ENCODE measurements around the gene SEC24A. TPM values are rescaled to one million over a fixed set of nuclear protein-coding genes. Genes with fewer than 3 reads are reported as not detected.
A peak's percentile ranks its signal among the peaks of the same experiment; 100 is the strongest.
"Not testable (repeated sequence)": the region's sequence is repeated elsewhere in the genome, so short reads cannot be mapped to it uniquely, and the experiment has no call there.

Gene SEC24A
- total and polyA plus RNA-seq, 2 experiments from 2014 or later: 19.7 to 41.7 TPM

DNA sequence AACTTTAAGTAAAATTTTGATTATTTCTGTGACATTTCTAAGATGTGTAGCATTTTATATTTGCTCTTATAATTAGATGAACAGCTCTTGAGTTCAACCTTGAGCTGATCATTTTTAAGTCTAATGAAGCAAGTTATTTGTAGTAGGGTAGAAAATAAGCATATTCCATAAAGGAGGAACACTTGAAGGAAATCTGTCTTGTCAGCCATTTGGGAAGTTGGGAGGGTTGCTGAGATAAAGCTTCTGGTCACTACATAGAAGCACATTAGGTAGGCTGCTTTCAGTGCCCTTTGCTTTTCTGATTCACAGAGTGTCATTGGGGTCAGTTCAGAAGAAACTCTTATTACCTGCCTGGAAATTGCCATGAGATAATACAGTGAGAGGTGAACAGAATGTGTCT is 44.1 kb downstream of the SEC24A start:
- in situ Hi-C loops (cut with MboI): no loop called here
- H3K9me3 ChIP-seq (ENCODE audit: low read depth): no peaks in the 10 kb centered on the region
- peaks cover 53% of the 10 kb centered on the region for H3K79me2 ChIP-seq (ENCODE audit: insufficient read depth)
- peaks cover 75% of the 10 kb centered on the region for H3K36me3 ChIP-seq (ENCODE audit: low read depth)
- H3F3A ChIP-seq (ENCODE audit: insufficient read depth): peaks cover 12% of the 10 kb centered on the region; the same call in 1 of the 2 replicates
- no peaks in the 10 kb centered on the region for H3K27me3 ChIP-seq (replicated peaks; ENCODE audit: insufficient read depth)
- no peak overlapping the region for H2AFZ ChIP-seq
- H3K4me2 ChIP-seq (ENCODE audit: unreplicated experiment): no peak overlapping the region
- H3K4me3 ChIP-seq: no peak overlapping the region
- H3K9me2 ChIP-seq (ENCODE audit: insufficient read depth): no peaks in the 10 kb centered on the region
- H4K20me1 ChIP-seq (ENCODE audit: insufficient read depth): no peaks in the 10 kb centered on the region
- no peaks in the 10 kb centered on the region for H3K4me1 ChIP-seq (ENCODE audit: insufficient read depth)
- H3K27ac ChIP-seq: no peak overlapping the region
- TF ChIP-seq EZH2 (IDR thresholded peaks at IDR 0.05; ENCODE audit: insufficient read depth, poor library complexity, severe bottlenecking): no peak
- no peak for TF ChIP-seq EZH2phosphoT487 (IDR thresholded peaks at IDR 0.05; ENCODE audit: insufficient read depth, low read depth)
- no peak overlapping the region for H3K9ac ChIP-seq
- no peak for DNase-seq

- 96 to 100% methylated on average over 1 of the region's 1 CpG for WGBS, 2 experiments (ENCODE audit: low coverage in 1 of 2, low lambda C conversion rate in 2 of 2, missing lambda C conversion rate in 2 of 2)
- in situ Hi-C loops (cut with MboI): no loop called here
- H3K9me2 ChIP-seq (ENCODE audit: insufficient read depth): no peaks in the 10 kb centered on the region
- no peak overlapping the region for H3K4me3 ChIP-seq
- no peaks in the 10 kb centered on the region for H3K4me1 ChIP-seq (ENCODE audit: insufficient read depth)
- H3K4me2 ChIP-seq (ENCODE audit: unreplicated experiment): no peak overlapping the region
- peaks cover 67% of the 10 kb centered on the region for H3K36me3 ChIP-seq (ENCODE audit: low read depth)
- no peaks in the 10 kb centered on the region for H3K27me3 ChIP-seq (replicated peaks; ENCODE audit: insufficient read depth)
- H3K27ac ChIP-seq: no peak overlapping the region
- no peaks in the 10 kb centered on the region for H3F3A ChIP-seq (ENCODE audit: insufficient read depth)
- H3K79me2 ChIP-seq (ENCODE audit: insufficient read depth): peaks cover 25% of the 10 kb centered on the region
- no peak overlapping the region for H3K9ac ChIP-seq
- peak; percentile 14 for DNase-seq
- TF ChIP-seq EZH2phosphoT487 (IDR thresholded peaks at IDR 0.05; ENCODE audit: insufficient read depth, low read depth) (no peak), EZH2 (IDR thresholded peaks at IDR 0.05; ENCODE audit: insufficient read depth, poor library complexity, severe bottlenecking) (no peak)
- no peak overlapping the region for H2AFZ ChIP-seq
- H4K20me1 ChIP-seq (ENCODE audit: insufficient read depth): no peaks in the 10 kb centered on the region
- no peaks in the 10 kb centered on the region for H3K9me3 ChIP-seq (ENCODE audit: low read depth)
Measured at GRCh38 chr5:134708301-134708700, 59.7 kb downstream of the SEC24A start.

DNA sequence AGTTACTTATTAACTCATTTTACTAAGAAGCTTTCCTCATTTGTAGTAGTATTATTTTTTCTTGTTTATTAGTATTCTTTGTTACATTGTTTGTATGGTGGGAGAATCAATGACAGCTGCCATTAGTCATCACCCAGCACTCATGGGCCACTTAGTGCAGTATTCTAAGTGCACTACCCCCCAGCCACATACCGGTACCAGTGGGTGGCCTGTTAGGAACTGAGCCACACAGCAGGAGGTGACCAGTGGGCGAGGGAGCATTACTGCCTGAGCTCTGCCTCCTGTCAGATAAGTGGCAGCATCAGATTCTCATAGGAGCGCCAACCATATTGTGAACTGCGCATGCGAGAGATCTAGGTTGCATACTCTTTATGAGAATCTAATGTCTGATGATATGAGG is 65.5 kb downstream of the SEC24A start:
- H3K27ac ChIP-seq: no peak overlapping the region
- no peak overlapping the region for H2AFZ ChIP-seq
- H3F3A ChIP-seq (ENCODE audit: insufficient read depth): no peaks in the 10 kb centered on the region
- H3K4me2 ChIP-seq (ENCODE audit: unreplicated experiment): no peak overlapping the region
- no peaks in the 10 kb centered on the region for H4K20me1 ChIP-seq (ENCODE audit: insufficient read depth)
- no peak overlapping the region for H3K4me3 ChIP-seq
- TF ChIP-seq EZH2 (IDR thresholded peaks at IDR 0.05; ENCODE audit: insufficient read depth, poor library complexity, severe bottlenecking): no peak
- no peak for TF ChIP-seq EZH2phosphoT487 (IDR thresholded peaks at IDR 0.05; ENCODE audit: insufficient read depth, low read depth)
- no peaks in the 10 kb centered on the region for H3K9me2 ChIP-seq (ENCODE audit: insufficient read depth)
- 93 to 94% methylated on average over 5 of the region's 5 CpGs for WGBS, 2 experiments (ENCODE audit: low coverage in 1 of 2, low lambda C conversion rate in 2 of 2, missing lambda C conversion rate in 2 of 2)
- in situ Hi-C loops (cut with MboI): no loop called here
- no peaks in the 10 kb centered on the region for H3K27me3 ChIP-seq (replicated peaks; ENCODE audit: insufficient read depth)
- no peaks in the 10 kb centered on the region for H3K4me1 ChIP-seq (ENCODE audit: insufficient read depth)
- no peaks in the 10 kb centered on the region for H3K9me3 ChIP-seq (ENCODE audit: low read depth)
- no peak for DNase-seq
- H3K36me3 ChIP-seq (ENCODE audit: low read depth): peaks cover 84% of the 10 kb centered on the region
- peaks cover 18% of the 10 kb centered on the region for H3K79me2 ChIP-seq (ENCODE audit: insufficient read depth)
- no peak overlapping the region for H3K9ac ChIP-seq

- no peaks in the 10 kb centered on the region for H3K9me2 ChIP-seq (ENCODE audit: insufficient read depth)
- no peaks in the 10 kb centered on the region for H3K27me3 ChIP-seq (replicated peaks; ENCODE audit: insufficient read depth)
- in situ Hi-C loops (cut with MboI): no loop called here
- no peaks in the 10 kb centered on the region for H3F3A ChIP-seq (ENCODE audit: insufficient read depth)
- 93 to 95% methylated on average over 3 of the region's 3 CpGs for WGBS, 2 experiments (ENCODE audit: low coverage in 1 of 2, low lambda C conversion rate in 2 of 2, missing lambda C conversion rate in 2 of 2)
- no peak overlapping the region for H3K4me2 ChIP-seq (ENCODE audit: unreplicated experiment)
- no peak for DNase-seq
- H3K36me3 ChIP-seq (ENCODE audit: low read depth): peaks cover 80% of the 10 kb centered on the region
- H3K27ac ChIP-seq: no peak overlapping the region
- H3K4me1 ChIP-seq (ENCODE audit: insufficient read depth): no peaks in the 10 kb centered on the region
- H3K9me3 ChIP-seq (ENCODE audit: low read depth): no peaks in the 10 kb centered on the region
- peaks cover 18% of the 10 kb centered on the region for H3K79me2 ChIP-seq (ENCODE audit: insufficient read depth)
- no peak for TF ChIP-seq EZH2 (IDR thresholded peaks at IDR 0.05; ENCODE audit: insufficient read depth, poor library complexity, severe bottlenecking)
- no peak for TF ChIP-seq EZH2phosphoT487 (IDR thresholded peaks at IDR 0.05; ENCODE audit: insufficient read depth, low read depth)
- H4K20me1 ChIP-seq (ENCODE audit: insufficient read depth): no peaks in the 10 kb centered on the region
- H3K4me3 ChIP-seq: no peak overlapping the region
- no peak overlapping the region for H2AFZ ChIP-seq
- no peak overlapping the region for H3K9ac ChIP-seq
Measured at GRCh38 chr5:134714541-134714940, 66.0 kb downstream of the SEC24A start.

- H3K9me2 ChIP-seq (ENCODE audit: insufficient read depth); DNase-seq; H3K4me1 ChIP-seq (ENCODE audit: insufficient read depth); H3K9me3 ChIP-seq (ENCODE audit: low read depth); H4K20me1 ChIP-seq (ENCODE audit: insufficient read depth); H3F3A ChIP-seq (ENCODE audit: insufficient read depth); H2AFZ ChIP-seq; in situ Hi-C loops (cut with MboI); H3K27me3 ChIP-seq (replicated peaks; ENCODE audit: insufficient read depth); H3K4me3 ChIP-seq; H3K9ac ChIP-seq; H3K4me2 ChIP-seq (ENCODE audit: unreplicated experiment); H3K27ac ChIP-seq: not testable (repeated sequence)
- WGBS, 2 experiments (ENCODE audit: low coverage in 1 of 2, low lambda C conversion rate in 2 of 2, missing lambda C conversion rate in 2 of 2): 96 to 97% methylated on average over 4 of the region's 4 CpGs
- Histone ChIP-seq H3K79me2 (ENCODE audit: insufficient read depth) (peaks cover 18% of the 10 kb centered on the region), H3K36me3 (ENCODE audit: low read depth) (peaks cover 77% of the 10 kb centered on the region)
Measured at GRCh38 chr5:134715466-134715865, 66.9 kb downstream of the SEC24A start.
